ENCODE data around the gene FDCSP.
"Not testable (repeated sequence)": the region's sequence is repeated elsewhere in the genome, so short reads cannot be mapped to it uniquely, and the experiment has no call there.

The FDCSP gene

DNA sequence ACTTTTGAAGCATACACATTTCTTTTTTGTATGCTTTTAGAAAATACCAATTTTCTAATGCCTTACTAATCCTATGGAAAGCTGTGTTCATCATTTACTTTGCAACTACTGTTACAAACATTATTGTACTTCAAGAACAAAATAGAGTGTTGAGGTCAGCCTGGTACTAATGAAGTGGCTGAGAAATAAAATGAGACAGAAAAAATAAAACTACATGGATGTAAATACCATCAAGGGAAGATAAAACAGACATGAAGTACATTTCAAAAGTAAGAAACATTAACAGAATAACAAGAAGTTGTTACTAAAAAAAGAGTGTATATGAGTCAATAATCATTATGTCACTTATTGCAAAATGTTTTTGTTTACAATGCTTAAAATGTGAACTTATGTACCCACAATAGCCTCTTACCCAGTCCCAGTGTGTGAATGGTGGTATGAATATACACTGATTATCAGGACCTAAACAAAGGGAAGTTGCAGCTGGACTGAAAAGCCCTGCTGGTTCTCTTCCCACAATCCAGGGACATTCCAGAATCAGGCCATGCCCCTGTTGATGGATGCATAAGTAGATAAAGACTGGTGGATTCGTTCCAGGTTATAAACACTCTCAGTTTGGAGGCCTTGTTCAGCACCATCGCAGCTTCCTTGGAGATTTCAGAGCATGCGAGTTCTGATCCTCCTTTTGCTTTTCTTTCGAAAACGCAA lies 14.1 kb downstream of the FDCSP start:
- no peak for DNase-seq

DNA sequence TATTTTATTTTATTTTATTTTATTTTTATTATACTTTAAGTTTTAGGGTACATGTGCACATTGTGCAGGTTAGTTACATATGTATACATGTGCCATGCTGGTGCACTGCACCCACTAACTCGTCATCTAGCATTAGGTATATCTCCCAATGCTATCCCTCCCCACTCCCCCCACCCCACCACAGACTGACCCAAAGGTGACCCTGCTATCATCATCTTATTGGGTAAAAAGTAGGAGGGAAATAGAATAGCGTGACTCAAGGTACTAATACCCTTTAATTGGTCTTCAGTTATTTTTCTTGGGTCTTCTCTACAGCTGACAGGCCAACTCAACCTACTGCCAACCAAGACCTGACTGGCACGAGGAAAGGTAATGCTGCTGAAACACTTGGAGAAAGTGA lies 16.4 kb downstream of the FDCSP start, which contains the start of gene CSN3:
Gene CSN3, plus strand, starts transcription at position 301 of the 400 bp plus-strand sequence. CDS start 2,223 bp downstream, outside the sequence.
- not testable (repeated sequence) for DNase-seq

DNA sequence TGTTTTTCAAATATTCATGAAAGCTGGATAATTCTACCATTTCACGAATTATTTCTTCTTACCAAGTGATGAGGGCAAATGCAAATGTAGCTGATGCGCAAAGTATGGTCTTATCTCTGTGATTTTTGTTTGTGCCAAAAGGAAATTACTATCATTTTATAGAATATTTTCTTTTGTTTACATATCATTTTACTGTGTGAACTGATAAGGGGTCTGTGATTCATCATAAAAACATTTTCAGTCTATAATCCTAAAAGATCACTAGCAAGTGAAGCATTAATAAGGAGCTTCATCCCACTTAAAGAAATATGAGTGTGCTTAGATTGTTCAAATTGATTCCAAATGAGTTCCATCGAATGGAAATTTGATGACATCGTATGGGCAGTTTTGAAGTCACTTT lies 17.2 kb downstream of the FDCSP start:
- DNase-seq: no peak

DNA sequence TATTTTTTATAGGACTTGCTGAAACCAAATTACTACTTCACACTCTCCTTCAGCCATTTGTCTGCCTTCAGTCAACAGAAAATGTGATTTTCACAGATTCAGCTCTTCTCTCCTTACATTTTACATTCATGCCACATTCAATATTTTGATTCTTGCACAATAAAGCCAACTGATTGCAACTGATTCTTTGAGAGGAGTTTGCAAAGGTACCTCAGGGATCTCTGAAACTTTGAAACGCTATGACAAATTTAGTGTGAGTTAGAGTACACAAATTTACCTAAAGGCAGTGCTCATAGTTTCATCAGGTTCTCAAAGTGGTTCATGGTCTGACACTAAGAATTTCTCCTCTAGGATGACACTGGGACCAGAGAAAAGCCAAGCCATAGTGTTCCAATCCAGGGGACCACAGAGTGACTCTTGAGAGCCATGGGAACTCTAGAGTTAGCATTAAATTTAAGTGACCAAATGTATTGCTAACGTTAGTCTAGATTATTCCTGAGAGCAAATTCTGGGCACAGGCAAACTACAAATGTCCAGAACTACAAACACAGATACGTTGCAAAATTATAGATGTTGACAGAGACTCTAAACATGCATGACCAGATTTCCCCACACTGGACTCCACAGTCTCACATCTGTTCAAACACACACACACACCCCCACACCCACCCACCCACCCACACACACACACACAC lies 25.5 kb downstream of the FDCSP start:
- no peak for DNase-seq

DNA sequence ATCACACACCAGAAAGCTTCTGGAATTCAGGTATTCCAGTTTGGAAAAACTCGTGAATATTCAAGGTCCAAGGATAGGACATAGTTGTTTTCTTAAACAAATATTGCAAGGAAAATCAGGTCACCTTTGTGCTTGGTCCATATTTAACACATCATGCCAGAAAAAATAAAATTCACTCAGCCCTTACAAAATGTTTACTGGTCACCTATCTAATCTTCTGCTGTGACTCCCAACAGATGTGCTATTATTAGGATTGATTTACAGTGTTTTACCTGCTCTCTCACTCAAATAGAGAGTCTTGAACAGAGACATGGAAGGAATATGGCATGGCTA lies 26.0 kb downstream of the FDCSP start:
- no peak for DNase-seq

DNA sequence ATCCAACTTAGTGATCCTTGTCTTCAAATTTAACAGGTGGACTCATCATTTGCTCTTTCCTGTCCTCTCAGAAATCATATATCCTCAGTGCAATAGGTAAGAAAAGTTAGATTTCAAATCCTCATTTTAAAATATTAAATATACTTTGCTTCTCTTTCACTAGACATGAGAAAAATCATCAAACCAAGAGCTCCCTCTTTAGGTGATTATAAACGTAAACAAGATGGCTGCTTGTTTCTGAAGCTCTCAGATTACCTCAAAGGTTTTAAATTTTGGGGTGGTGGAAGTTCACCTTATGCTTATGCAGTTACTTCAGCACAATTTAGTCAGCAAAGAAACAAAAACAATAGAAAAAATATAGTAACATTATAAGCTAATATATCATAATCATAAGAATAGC lies 43.8 kb downstream of the FDCSP start:
- no peak for DNase-seq

DNA sequence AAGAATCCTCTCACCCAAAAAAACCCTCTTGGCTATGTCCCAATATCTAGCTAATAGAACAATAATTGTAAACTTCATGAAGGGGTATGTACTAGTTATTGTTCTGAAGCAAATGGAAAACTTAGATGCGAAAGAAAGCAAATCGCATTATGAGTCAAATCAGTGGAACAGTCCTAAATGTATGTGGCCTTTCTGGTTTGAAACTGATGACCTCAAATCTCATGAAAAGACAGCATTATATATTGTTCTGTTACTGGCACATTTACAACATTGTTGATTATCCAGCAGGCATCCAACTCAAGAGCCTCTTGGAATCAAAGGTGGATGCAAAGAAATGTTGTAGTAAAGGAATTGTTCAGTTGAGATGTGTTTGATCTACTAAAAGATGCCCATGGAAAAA lies 51.2 kb downstream of the FDCSP start:
- DNase-seq: no peak

DNA sequence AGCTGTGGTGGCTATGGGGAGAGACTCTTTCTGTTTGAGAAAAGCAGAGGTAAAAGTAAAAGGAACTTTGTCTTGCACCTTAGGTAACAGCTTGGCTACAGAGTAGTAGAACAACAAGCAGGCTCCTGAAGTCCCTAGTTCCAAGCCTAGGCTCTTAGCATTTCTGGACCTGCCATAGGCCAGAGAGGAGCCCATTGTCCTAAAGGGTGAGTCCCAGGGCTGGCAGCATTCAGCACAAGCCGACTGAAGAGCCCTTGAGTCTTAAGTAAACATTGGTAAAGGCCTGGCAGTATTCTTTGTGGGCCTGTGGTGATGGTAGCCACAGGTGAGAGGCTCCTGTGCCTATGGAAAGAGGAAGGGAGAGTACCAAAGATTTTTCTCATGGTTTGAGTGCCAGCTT lies 54.6 kb downstream of the FDCSP start:
- no peak for DNase-seq
